SHP77 (cell line): ENCODE measurements around the gene TNIP1.

Source experiments
- DNase-seq, 2 experiments: peaks; one replicate each; lab custom pipeline; 2025; lab: John Stamatoyannopoulos, UW

TNIP1 gene

GRCh38 chr5:151063142-151063989 is 17.5 kb downstream of the TNIP1 start:
- no peak for DNase-seq

- no peak for DNase-seq
These were observed 18.3 kb downstream of the TNIP1 start for GRCh38 chr5:151062405-151063141.

- DNase-seq: no peak
These were observed 20.1 kb downstream of the TNIP1 start for GRCh38 chr5:151060742-151061141.

GRCh38 chr5:151058891-151059489 is 21.8 kb downstream of the TNIP1 start:
- no peak for DNase-seq

- DNase-seq: no peak
These were observed 22.5 kb downstream of the TNIP1 start for GRCh38 chr5:151058301-151058700.

GRCh38 chr5:151056379-151057325 is 24.2 kb downstream of the TNIP1 start:
- no peak for DNase-seq

- no peak for DNase-seq
These were observed 25.5 kb downstream of the TNIP1 start for GRCh38 chr5:151055336-151055735.

GRCh38 chr5:151054709-151055108 is 26.1 kb downstream of the TNIP1 start:
- DNase-seq: no peak

- no peak for DNase-seq
These were observed 26.9 kb downstream of the TNIP1 start for GRCh38 chr5:151053796-151054462.

- DNase-seq: no peak
These were observed 28.0 kb downstream of the TNIP1 start for GRCh38 chr5:151052836-151053235.

GRCh38 chr5:151051931-151052608 is 28.8 kb downstream of the TNIP1 start:
- no peak for DNase-seq

GRCh38 chr5:151051066-151051930 is 29.5 kb downstream of the TNIP1 start:
- peak; percentile 39 to 61 for DNase-seq

- no peak for DNase-seq
These were observed 32.3 kb downstream of the TNIP1 start for GRCh38 chr5:151048526-151048925.

- DNase-seq: no peak
These were observed 32.9 kb downstream of the TNIP1 start for GRCh38 chr5:151047814-151048425.

GRCh38 chr5:151042453-151043093 is 38.3 kb downstream of the TNIP1 start:
- DNase-seq: no peak

- no peak for DNase-seq
These were observed 39.1 kb downstream of the TNIP1 start for GRCh38 chr5:151041577-151042268.

- no peak for DNase-seq
These were observed 40.6 kb downstream of the TNIP1 start for GRCh38 chr5:151040211-151040747.

GRCh38 chr5:151039665-151040064 is 41.2 kb downstream of the TNIP1 start:
- DNase-seq: no peak
